Measurements from ENCODE around the gene ARV1.
"Not testable (repeated sequence)": the region's sequence is repeated elsewhere in the genome, so short reads cannot be mapped to it uniquely, and the experiment has no call there.

ARV1 gene

DNA sequence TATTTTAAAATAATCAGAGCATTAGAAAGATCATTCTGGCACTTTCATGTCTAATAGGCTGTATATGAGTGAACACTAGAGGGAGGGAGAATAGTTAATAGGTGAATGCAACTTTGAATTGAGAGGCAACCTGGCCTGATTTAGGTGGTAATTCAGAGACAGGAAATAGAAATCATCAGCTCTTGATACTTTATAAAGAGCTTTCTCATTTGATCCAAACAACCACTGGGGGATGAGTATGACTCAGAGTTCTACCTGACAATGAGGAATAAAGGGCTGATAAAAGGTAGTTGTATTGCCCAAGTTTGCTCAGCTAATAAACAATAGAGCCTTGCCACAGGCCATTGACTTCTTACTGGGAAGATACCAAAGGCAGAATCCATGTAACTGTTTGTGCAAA lies 66.4 kb downstream of the ARV1 start:
- no peak for DNase-seq

DNA sequence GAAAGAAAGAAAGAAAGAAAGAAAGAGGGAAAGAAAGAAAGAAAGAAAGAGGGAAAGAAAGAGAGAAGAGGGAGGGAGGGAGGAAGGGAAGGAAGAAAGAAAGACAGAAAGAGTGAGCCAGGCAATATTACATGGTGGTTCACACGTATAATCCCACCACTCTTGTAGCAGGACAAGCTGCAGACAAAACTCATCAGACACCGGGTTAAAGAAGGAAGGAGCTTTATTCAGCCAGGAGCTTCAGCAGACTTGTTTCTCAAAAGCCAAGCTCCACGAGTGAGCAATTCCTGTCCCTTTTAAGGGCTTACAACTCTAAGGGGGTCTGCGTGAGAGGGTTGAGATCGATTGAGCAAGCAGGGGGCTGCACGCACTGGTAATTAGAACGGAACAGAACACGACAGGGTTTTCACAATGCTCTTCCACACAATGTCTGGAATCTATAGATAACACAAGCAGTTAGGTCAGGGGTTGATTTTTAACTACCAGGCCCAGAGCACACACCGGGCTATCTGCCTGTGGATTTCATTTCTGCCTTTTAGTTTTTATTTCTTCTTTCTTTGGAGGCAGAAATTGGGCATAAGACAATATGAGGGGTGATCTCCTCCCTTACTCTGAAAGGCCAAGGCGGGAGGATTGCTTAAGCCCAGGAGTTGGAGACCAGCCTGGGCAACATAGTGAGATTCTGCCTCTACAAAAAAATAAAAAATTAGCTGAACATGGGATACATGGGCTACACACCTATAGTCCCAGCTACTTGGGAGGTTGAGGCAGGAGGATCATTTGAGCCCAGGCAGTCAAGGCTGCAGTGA lies 67.2 kb downstream of the ARV1 start:
- not testable (repeated sequence) for DNase-seq

DNA sequence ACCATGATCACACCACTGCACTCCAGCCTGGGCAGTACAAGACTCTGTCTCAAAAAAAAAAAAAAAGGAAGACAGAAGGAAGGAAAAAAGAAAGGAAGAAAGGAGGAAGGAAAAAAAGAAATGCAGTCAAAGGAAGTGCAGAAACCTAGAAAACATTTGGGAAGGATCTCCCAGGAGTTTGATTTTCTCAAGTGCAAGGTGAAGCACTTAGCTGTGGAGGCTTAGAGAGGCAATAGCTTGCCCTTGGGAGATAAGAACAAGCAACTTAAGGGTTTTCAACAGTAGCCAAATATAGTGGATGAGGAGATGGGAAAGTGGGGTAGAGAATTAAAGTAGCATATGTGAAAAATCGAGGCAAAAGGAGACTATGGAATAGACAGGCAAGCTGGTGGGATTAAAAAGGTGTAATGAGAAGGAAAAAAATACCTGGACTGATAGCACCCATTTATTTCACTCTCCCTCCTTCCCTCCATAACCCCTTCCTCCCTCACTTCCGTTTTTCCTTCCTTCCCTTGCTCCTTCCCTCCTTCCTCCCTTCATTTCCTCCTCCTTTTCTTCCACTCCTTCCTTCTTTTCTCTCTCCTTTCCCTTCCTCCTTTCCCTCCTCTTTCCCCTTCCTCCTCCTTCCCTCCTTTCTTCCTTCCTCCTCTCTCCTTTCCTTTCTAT lies 68.0 kb downstream of the ARV1 start:
- DNase-seq, result no peak

DNA sequence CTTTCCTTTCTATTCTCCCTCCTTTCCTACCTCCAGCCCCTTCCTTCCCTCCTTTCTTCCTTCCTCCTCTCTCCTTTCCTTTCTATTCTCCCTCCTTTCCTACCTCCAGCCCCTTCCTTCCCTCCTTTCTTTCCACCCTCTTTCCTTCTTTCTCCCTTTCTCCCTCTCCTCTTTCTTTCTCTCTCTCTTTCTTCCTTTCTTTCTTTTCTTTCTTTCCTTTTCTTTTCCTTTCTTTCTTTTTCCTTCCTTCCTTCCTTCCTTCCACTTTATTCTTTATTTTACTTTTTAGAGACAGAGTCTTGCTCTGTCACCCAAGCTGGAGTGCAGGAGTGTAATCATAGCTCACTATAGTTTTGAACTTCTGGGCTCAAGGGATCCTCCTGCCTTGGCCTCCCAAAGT lies 68.6 kb downstream of the ARV1 start:
- not testable (repeated sequence) for DNase-seq

DNA sequence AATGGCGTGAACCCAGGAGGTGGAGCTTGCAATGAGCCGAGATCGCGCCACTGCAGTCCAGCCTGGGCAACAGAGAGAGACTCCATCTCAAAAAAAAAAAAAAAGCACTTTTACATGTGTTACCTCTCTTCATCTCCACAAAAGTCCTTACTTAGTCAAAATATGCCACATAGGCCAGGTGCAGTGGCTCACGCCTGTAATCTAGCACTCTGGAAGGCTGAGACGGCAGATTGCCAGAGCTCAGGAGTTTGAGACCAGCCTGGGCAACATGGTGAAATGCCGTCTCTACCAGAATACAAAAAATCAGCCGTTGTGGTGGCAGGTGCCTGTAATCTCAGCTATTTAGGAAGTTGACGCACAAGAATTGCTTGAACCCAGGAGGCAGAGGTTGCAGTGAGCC lies 69.5 kb downstream of the ARV1 start:
- not testable (repeated sequence) for DNase-seq

DNA sequence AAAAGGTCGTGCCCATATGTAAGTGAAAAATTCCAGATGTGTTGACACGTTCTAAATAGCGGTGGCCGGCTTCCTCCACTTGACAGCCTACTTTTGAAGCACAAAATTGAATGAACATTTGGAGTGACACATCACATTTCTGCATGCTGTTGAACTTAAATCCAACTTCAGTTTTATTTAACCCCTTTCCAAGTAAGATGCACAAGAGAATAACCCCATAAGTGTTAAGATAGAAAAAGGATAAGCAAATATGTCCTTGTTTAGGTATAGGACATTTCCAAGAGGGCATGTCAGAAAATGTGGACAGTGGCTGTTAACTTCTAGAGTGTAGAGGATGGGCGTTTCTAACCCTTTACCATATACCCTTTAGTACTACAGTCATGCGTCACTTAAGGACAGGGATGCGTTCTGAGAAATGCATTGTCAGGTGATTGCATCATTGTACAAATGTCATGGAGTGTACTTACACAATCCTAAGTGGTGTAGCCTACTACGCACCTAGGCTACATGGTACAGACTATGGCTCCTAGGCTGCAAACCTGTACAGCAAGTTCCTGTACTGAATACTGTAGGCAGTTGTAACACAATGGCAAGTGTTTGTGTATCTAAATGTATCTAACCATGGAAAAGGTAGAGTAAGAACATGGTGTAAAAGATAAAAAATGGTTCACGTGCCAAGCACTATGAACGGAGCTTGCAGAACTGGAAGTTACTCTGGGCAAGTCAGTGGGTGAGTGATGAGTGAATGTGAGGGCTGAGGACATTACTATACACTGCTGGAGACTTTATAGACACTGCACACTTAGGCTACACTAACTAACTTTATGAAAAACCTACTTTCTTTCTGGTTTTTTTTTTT lies 70.5 kb downstream of the ARV1 start:
- DNase-seq, result no peak

Measured in activated CD4-positive, alpha-beta T cell treated with anti-CD3 and anti-CD28 coated beads for 4 hours (primary cell).